ENCODE data around the gene PUS1. TPM values are rescaled to one million over a fixed set of nuclear protein-coding genes. Genes with fewer than 3 reads are reported as not detected.

The PUS1 gene
- total and polyA plus RNA-seq, 2 donors from 2014 or later, result 16.1 to 28.8 TPM

- no peak for TF ChIP-seq CTCF (IDR thresholded peaks at IDR 0.05; ENCODE audit: borderline replicate concordance, extremely low read depth, insufficient read depth)
- H3K27me3 ChIP-seq (ENCODE audit: control insufficient read depth, insufficient read depth, low read length), result no peaks in the 10 kb centered on the region
- no peak overlapping the region for H3K4me3 ChIP-seq (ENCODE audit: low read length in 3 of 3)
- H3K9ac ChIP-seq (ENCODE audit: low read length in 3 of 3), result no peak overlapping the region
- FAIRE-seq (no peak), DNase-seq (no peak)
- H3K4me1 ChIP-seq (ENCODE audit: control insufficient read depth in 2 of 3, insufficient read depth in 2 of 3, low read depth in 1 of 3, low read length in 3 of 3), result no peaks in the 10 kb centered on the region
- no peak overlapping the region for H3K27ac ChIP-seq (ENCODE audit: low read depth in 2 of 2, low read length in 2 of 2)
- intact Hi-C loops (cut with DNase I), result no loop called here
- H3K9me3 ChIP-seq (ENCODE audit: control insufficient read depth in 2 of 3, insufficient read depth in 1 of 3, low read length in 3 of 3), result no peaks in the 10 kb centered on the region
- H3K36me3 ChIP-seq (ENCODE audit: control insufficient read depth in 2 of 3, insufficient read depth in 3 of 3, low read length in 3 of 3), result no peaks in the 10 kb centered on the region
Measured at GRCh38 chr12:131963381-131963780, 34.3 kb downstream of the PUS1 start.

- no peak overlapping the region for H3K9ac ChIP-seq (ENCODE audit: low read length in 3 of 3)
- H3K9me3 ChIP-seq (ENCODE audit: control insufficient read depth in 2 of 3, insufficient read depth in 1 of 3, low read length in 3 of 3), result no peaks in the 10 kb centered on the region
- H3K36me3 ChIP-seq (ENCODE audit: control insufficient read depth in 2 of 3, insufficient read depth in 3 of 3, low read length in 3 of 3), result no peaks in the 10 kb centered on the region
- no peak overlapping the region for H3K27ac ChIP-seq (ENCODE audit: low read depth in 2 of 2, low read length in 2 of 2)
- no peak for FAIRE-seq
- no peaks in the 10 kb centered on the region for H3K4me1 ChIP-seq (ENCODE audit: control insufficient read depth in 2 of 3, insufficient read depth in 2 of 3, low read depth in 1 of 3, low read length in 3 of 3)
- no peaks in the 10 kb centered on the region for H3K27me3 ChIP-seq (ENCODE audit: control insufficient read depth, insufficient read depth, low read length)
- no peak overlapping the region for H3K4me3 ChIP-seq (ENCODE audit: low read length in 3 of 3)
- no peak for DNase-seq
- TF ChIP-seq CTCF (IDR thresholded peaks at IDR 0.05; ENCODE audit: borderline replicate concordance, extremely low read depth, insufficient read depth), result no peak
- intact Hi-C loops (cut with DNase I), result no loop called here
Measured at GRCh38 chr12:131965073-131965472, 36.0 kb downstream of the PUS1 start.

GRCh38 chr12:131971226-131971625, 42.1 kb downstream of the PUS1 start:
- FAIRE-seq (no peak), DNase-seq (no peak)
- Histone ChIP-seq H3K4me1 (ENCODE audit: control insufficient read depth in 2 of 3, insufficient read depth in 2 of 3, low read depth in 1 of 3, low read length in 3 of 3) (no peaks in the 10 kb centered on the region), H3K27ac (ENCODE audit: low read depth in 2 of 2, low read length in 2 of 2) (no peak overlapping the region), H3K27me3 (ENCODE audit: control insufficient read depth, insufficient read depth, low read length) (no peaks in the 10 kb centered on the region), H3K9ac (ENCODE audit: low read length in 3 of 3) (no peak overlapping the region), H3K4me3 (ENCODE audit: low read length in 3 of 3) (no peak overlapping the region), H3K9me3 (ENCODE audit: control insufficient read depth in 2 of 3, insufficient read depth in 1 of 3, low read length in 3 of 3) (no peaks in the 10 kb centered on the region), H3K36me3 (ENCODE audit: control insufficient read depth in 2 of 3, insufficient read depth in 3 of 3, low read length in 3 of 3) (no peaks in the 10 kb centered on the region)
- no peak for TF ChIP-seq CTCF (IDR thresholded peaks at IDR 0.05; ENCODE audit: borderline replicate concordance, extremely low read depth, insufficient read depth)
- intact Hi-C loops (cut with DNase I), result no loop called here

- FAIRE-seq, result no peak
- no peak for DNase-seq
- H3K4me1 ChIP-seq (ENCODE audit: control insufficient read depth in 2 of 3, insufficient read depth in 2 of 3, low read depth in 1 of 3, low read length in 3 of 3), result no peaks in the 10 kb centered on the region
- H3K4me3 ChIP-seq (ENCODE audit: low read length in 3 of 3), result no peak overlapping the region
- no peak for TF ChIP-seq CTCF (IDR thresholded peaks at IDR 0.05; ENCODE audit: borderline replicate concordance, extremely low read depth, insufficient read depth)
- peaks cover 0 to 2% (median 0%) of the 10 kb centered on the region in 3 donors for H3K36me3 ChIP-seq (ENCODE audit: control insufficient read depth in 2 of 3, insufficient read depth in 3 of 3, low read length in 3 of 3)
- no peaks in the 10 kb centered on the region for H3K9me3 ChIP-seq (ENCODE audit: control insufficient read depth in 2 of 3, insufficient read depth in 1 of 3, low read length in 3 of 3)
- H3K27ac ChIP-seq (ENCODE audit: low read depth in 2 of 2, low read length in 2 of 2), result no peak overlapping the region
- intact Hi-C loops (cut with DNase I), result no loop called here
- H3K9ac ChIP-seq (ENCODE audit: low read length in 3 of 3), result no peak overlapping the region
- H3K27me3 ChIP-seq (ENCODE audit: control insufficient read depth, insufficient read depth, low read length), result no peaks in the 10 kb centered on the region
Measured at GRCh38 chr12:131975228-131975627, 46.2 kb downstream of the PUS1 start.

All from kidney (tissue), 14 donors.